HCT116 (cell line): Measurements from ENCODE around the gene GIN1.

Experiments
- TF ChIP-seq, protein P1 (sequence below): IDR thresholded peaks from 2 replicates; pipeline ENCODE4 v1.6.1; 2011; ENCODE audit warnings: mild to moderate bottlenecking, low read length, moderate library complexity; ENCODE audit not compliant: insufficient replicate concordance; ENCODE audit errors: extremely low read depth
- TF ChIP-seq, protein P2 (sequence below): IDR thresholded peaks from 2 replicates; pipeline ENCODE4 v1.6.1; 2012
- TF ChIP-seq, protein P3 (sequence below): IDR thresholded peaks from 2 replicates; pipeline ENCODE4 v1.6.1; 2012; ENCODE audit warnings: low read depth
- TF ChIP-seq, protein P4 (sequence below): IDR thresholded peaks from 2 replicates; pipeline ENCODE4 v1.6.1; 2012

DNA sequence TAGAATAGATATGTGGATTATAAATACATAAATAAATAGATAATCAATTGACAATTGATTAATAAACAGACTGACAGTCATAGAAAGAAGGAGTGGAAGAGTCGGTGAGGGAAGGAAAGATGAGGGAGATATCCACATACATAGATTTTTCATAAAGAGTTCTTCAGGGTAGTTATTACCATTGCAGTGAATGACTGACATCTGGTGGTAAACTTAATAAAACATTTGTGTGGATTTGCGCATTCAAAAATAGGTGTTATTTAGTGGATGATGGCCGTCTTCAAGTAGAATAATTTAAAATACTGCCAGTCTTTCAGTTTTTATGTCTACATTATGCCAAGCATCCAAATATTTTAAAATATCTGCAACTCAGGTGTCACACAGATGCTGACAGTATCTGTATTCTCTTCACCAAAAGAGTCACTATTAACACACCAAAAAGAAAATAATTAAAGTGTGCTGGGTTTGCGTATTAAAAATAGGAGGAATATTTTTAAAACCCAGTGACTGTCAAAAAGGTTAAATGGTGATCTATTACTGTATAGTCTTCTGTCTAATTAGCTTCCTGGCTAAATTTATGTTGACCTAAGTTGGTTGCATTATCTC is 78.8 kb downstream of the GIN1 start:
- TF ChIP-seq, protein P1, sequence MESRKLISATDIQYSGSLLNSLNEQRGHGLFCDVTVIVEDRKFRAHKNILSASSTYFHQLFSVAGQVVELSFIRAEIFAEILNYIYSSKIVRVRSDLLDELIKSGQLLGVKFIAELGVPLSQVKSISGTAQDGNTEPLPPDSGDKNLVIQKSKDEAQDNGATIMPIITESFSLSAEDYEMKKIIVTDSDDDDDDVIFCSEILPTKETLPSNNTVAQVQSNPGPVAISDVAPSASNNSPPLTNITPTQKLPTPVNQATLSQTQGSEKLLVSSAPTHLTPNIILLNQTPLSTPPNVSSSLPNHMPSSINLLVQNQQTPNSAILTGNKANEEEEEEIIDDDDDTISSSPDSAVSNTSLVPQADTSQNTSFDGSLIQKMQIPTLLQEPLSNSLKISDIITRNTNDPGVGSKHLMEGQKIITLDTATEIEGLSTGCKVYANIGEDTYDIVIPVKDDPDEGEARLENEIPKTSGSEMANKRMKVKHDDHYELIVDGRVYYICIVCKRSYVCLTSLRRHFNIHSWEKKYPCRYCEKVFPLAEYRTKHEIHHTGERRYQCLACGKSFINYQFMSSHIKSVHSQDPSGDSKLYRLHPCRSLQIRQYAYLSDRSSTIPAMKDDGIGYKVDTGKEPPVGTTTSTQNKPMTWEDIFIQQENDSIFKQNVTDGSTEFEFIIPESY = no peak
- TF ChIP-seq, protein P2, sequence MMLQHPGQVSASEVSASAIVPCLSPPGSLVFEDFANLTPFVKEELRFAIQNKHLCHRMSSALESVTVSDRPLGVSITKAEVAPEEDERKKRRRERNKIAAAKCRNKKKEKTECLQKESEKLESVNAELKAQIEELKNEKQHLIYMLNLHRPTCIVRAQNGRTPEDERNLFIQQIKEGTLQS = no peak
- TF ChIP-seq, protein P3, sequence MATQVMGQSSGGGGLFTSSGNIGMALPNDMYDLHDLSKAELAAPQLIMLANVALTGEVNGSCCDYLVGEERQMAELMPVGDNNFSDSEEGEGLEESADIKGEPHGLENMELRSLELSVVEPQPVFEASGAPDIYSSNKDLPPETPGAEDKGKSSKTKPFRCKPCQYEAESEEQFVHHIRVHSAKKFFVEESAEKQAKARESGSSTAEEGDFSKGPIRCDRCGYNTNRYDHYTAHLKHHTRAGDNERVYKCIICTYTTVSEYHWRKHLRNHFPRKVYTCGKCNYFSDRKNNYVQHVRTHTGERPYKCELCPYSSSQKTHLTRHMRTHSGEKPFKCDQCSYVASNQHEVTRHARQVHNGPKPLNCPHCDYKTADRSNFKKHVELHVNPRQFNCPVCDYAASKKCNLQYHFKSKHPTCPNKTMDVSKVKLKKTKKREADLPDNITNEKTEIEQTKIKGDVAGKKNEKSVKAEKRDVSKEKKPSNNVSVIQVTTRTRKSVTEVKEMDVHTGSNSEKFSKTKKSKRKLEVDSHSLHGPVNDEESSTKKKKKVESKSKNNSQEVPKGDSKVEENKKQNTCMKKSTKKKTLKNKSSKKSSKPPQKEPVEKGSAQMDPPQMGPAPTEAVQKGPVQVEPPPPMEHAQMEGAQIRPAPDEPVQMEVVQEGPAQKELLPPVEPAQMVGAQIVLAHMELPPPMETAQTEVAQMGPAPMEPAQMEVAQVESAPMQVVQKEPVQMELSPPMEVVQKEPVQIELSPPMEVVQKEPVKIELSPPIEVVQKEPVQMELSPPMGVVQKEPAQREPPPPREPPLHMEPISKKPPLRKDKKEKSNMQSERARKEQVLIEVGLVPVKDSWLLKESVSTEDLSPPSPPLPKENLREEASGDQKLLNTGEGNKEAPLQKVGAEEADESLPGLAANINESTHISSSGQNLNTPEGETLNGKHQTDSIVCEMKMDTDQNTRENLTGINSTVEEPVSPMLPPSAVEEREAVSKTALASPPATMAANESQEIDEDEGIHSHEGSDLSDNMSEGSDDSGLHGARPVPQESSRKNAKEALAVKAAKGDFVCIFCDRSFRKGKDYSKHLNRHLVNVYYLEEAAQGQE = no peak
- TF ChIP-seq, protein P4, sequence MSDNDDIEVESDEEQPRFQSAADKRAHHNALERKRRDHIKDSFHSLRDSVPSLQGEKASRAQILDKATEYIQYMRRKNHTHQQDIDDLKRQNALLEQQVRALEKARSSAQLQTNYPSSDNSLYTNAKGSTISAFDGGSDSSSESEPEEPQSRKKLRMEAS = no peak
